ENCODE data around the gene RIN3. TPM values are rescaled to one million over a fixed set of nuclear protein-coding genes. Genes with fewer than 3 reads are reported as not detected.

The RIN3 gene
- total RNA-seq, 1 donor from 2014 or later, result 33.0 TPM

GRCh38 chr14:92484132-92484823 is 29.3 kb upstream of the RIN3 start:
- intact Hi-C loops (cut with micrococcal nuclease), result no loop called here

- intact Hi-C loops (cut with micrococcal nuclease), result no loop called here
Measured at GRCh38 chr14:92486881-92487280, 26.7 kb upstream of the RIN3 start.

- intact Hi-C loops (cut with micrococcal nuclease), result no loop called here
Measured at GRCh38 chr14:92487513-92488133, 26.0 kb upstream of the RIN3 start.

GRCh38 chr14:92489394-92490238 is 24.0 kb upstream of the RIN3 start:
- intact Hi-C loops (cut with micrococcal nuclease), result no loop called here

- intact Hi-C loops (cut with micrococcal nuclease), result no loop called here
Measured at GRCh38 chr14:92490239-92490959, 23.2 kb upstream of the RIN3 start.

- intact Hi-C loops (cut with micrococcal nuclease), result no loop called here
Measured at GRCh38 chr14:92491782-92492181, 21.8 kb upstream of the RIN3 start.

GRCh38 chr14:92492258-92492657 is 21.3 kb upstream of the RIN3 start:
- intact Hi-C loops (cut with micrococcal nuclease), result no loop called here

- intact Hi-C loops (cut with micrococcal nuclease), result no loop called here
Measured at GRCh38 chr14:92493024-92493423, 20.6 kb upstream of the RIN3 start.

GRCh38 chr14:92493492-92493891 is 20.1 kb upstream of the RIN3 start:
- intact Hi-C loops (cut with micrococcal nuclease), result no loop called here

- intact Hi-C loops (cut with micrococcal nuclease), result no loop called here
Measured at GRCh38 chr14:92494512-92494911, 19.1 kb upstream of the RIN3 start.

GRCh38 chr14:92495027-92495426 is 18.6 kb upstream of the RIN3 start:
- intact Hi-C loops (cut with micrococcal nuclease), result no loop called here

- intact Hi-C loops (cut with micrococcal nuclease), result no loop called here
Measured at GRCh38 chr14:92496191-92496857, 17.3 kb upstream of the RIN3 start.

GRCh38 chr14:92497391-92497790 is 16.2 kb upstream of the RIN3 start:
- intact Hi-C loops (cut with micrococcal nuclease), result no loop called here

GRCh38 chr14:92499234-92499633 is 14.3 kb upstream of the RIN3 start:
- intact Hi-C loops (cut with micrococcal nuclease), result no loop called here

GRCh38 chr14:92500491-92500941 is 13.1 kb upstream of the RIN3 start:
- intact Hi-C loops (cut with micrococcal nuclease), result no loop called here

- intact Hi-C loops (cut with micrococcal nuclease), result no loop called here
Measured at GRCh38 chr14:92501891-92502351, 11.7 kb upstream of the RIN3 start.

- intact Hi-C loops (cut with micrococcal nuclease), result no loop called here
Measured at GRCh38 chr14:92502541-92503286, 10.9 kb upstream of the RIN3 start.

- intact Hi-C loops (cut with micrococcal nuclease), result no loop called here
Measured at GRCh38 chr14:92503756-92504491, 9.7 kb upstream of the RIN3 start.

GRCh38 chr14:92505826-92506225 is 7.8 kb upstream of the RIN3 start:
- intact Hi-C loops (cut with micrococcal nuclease), result no loop called here
